ENCODE measurements around the gene NCKIPSD. TPM values are rescaled to one million over a fixed set of nuclear protein-coding genes. Genes with fewer than 3 reads are reported as not detected.

NCKIPSD gene
- total RNA-seq, 1 donor = 23.3 TPM

GRCh38 chr3:48625600-48625999 lies 60.1 kb downstream of the NCKIPSD start:
- TF ChIP-seq CTCF (IDR thresholded peaks at IDR 0.05; ENCODE audit: insufficient read depth, low read depth, low read length) = no peak
- no peak for DNase-seq (ENCODE audit: low read depth)
- H3K4me3 ChIP-seq (ENCODE audit: low read depth, low read length) = no peak overlapping the region

GRCh38 chr3:48624767-48625166 lies 60.9 kb downstream of the NCKIPSD start:
- no peak for DNase-seq (ENCODE audit: low read depth)
- no peak for TF ChIP-seq CTCF (IDR thresholded peaks at IDR 0.05; ENCODE audit: insufficient read depth, low read depth, low read length)
- no peak overlapping the region for H3K4me3 ChIP-seq (ENCODE audit: low read depth, low read length)

GRCh38 chr3:48623851-48624547 lies 61.7 kb downstream of the NCKIPSD start:
- no peak for DNase-seq (ENCODE audit: low read depth)
- H3K4me3 ChIP-seq (ENCODE audit: low read depth, low read length) = no peak overlapping the region
- TF ChIP-seq CTCF (IDR thresholded peaks at IDR 0.05; ENCODE audit: insufficient read depth, low read depth, low read length) = no peak

Small RNAs within 50 kb of the gene (small RNA-seq; reads per million reads assigned to genes)
- not detected for gene AC141002.1

Other genes starting within 250 kb of the NCKIPSD start
- 15.5 and 21.2 TPM in 2 replicates for gene CCDC51, start 245.8 kb downstream of the NCKIPSD start, total RNA-seq
- gene TMA7, start 245.7 kb downstream of the NCKIPSD start, total RNA-seq = 186 and 216 TPM in 2 replicates
- gene ATRIP, start 239.2 kb downstream of the NCKIPSD start, total RNA-seq = 5.5 and 7.8 TPM in 2 replicates
- gene SHISA5, start 181.7 kb downstream of the NCKIPSD start, total RNA-seq = 113 and 121 TPM in 2 replicates
- 18.1 and 22.5 TPM in 2 replicates for gene PFKFB4, start 129.1 kb downstream of the NCKIPSD start, total RNA-seq
- 6.0 and 11.9 TPM in 2 replicates for gene UCN2, start 122.1 kb downstream of the NCKIPSD start, total RNA-seq
- 79.0 and 140 TPM in 2 replicates for gene COL7A1, start 90.6 kb downstream of the NCKIPSD start, total RNA-seq
- gene UQCRC1, start 76.3 kb downstream of the NCKIPSD start, total RNA-seq = 405 and 418 TPM in 2 replicates
- not detected in 2 replicates for gene TMEM89, start 64.1 kb downstream of the NCKIPSD start, total RNA-seq
- gene SLC26A6, start 50.5 kb downstream of the NCKIPSD start, total RNA-seq = 34.8 and 45.8 TPM in 2 replicates
- gene CELSR3, start 23.0 kb downstream of the NCKIPSD start, total RNA-seq = 1.6 and 1.7 TPM in 2 replicates
- gene IP6K2, start 31.3 kb upstream of the NCKIPSD start, total RNA-seq = 46.4 and 55.7 TPM in 2 replicates
- gene PRKAR2A, start 162.0 kb upstream of the NCKIPSD start, total RNA-seq = 47.0 and 47.9 TPM in 2 replicates
- gene SLC25A20, start 213.0 kb upstream of the NCKIPSD start, total RNA-seq = 14.5 and 20.7 TPM in 2 replicates
- gene ARIH2, start 232.9 kb upstream of the NCKIPSD start, total RNA-seq = 69.6 and 87.2 TPM in 2 replicates

All from fibroblast of villous mesenchyme (primary cell).